AG20443 (cell line): ENCODE measurements around the gene MSI2.
"Not testable (repeated sequence)": the region's sequence is repeated elsewhere in the genome, so short reads cannot be mapped to it uniquely, and the experiment has no call there.

Experiments
- DNase-seq: peaks from one replicate; pipeline ENCODE4 v3.0.0; 2012; ENCODE audit warnings: low spot score, mixed read lengths

MSI2 gene

GRCh38 chr17:57255776-57256681 is at the start of gene MSI2:
TSS of gene MSI2 (plus strand) at chr17:57256523. CDS start at chr17:57256743, 220 bp downstream.
- DNase-seq = peak; percentile 88

GRCh38 chr17:57206928-57207327 is 49.4 kb upstream of the MSI2 start:
- DNase-seq = no peak

- no peak for DNase-seq
Observed at GRCh38 chr17:57207396-57207795, 48.9 kb upstream of the MSI2 start.

GRCh38 chr17:57210224-57210553 is 46.1 kb upstream of the MSI2 start:
- no peak for DNase-seq

GRCh38 chr17:57210972-57211411 is 45.3 kb upstream of the MSI2 start:
- DNase-seq = no peak

- no peak for DNase-seq
Observed at GRCh38 chr17:57211543-57211942, 44.8 kb upstream of the MSI2 start.

- DNase-seq = no peak
Observed at GRCh38 chr17:57213180-57213825, 43.0 kb upstream of the MSI2 start.

- DNase-seq = no peak
Observed at GRCh38 chr17:57215317-57215716, 41.0 kb upstream of the MSI2 start.

DNA sequence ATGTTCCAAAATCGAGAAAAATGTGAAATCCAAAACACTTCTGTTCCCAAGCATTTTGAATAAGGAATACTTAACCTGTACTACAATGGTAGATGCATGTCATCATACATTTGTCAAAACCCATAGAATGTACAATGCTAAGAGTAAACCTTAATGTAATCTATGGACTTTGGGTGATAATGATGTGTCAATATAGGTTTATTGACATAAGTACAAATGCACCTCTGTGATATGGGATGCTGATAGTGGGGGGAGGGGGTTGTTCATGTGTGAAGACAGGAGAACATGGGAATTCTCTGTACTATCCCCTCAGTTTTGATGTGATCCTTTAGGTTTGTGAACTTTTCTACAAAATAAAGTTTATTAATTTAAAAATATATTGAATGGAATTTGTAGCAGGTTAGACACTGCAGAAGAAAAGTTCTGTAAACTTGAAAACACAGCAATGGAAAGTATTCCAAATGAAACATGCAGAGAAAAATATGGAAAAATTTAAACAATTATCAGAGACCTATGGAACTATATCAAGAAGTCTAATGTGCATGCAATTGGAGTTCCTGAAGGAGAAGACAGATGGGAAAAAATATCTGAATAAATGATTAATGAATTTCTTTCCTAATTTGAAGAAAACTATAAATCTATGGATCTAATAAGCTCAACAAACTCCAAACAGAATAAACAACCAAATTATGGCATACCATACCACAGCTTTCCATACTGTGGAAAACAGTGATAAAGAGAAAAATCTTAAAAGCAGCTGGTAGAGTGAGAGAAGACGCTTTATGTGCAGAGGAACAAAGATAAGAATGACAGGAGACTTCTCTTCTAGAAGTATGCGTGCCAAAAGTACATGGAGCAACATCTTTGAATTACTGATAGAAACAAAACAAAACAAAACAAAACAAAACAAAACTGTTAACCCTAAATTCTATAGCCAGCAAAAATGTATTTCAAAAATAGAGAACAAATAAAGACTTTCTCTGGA is 34.7 kb upstream of the MSI2 start:
- DNase-seq = no peak

GRCh38 chr17:57222422-57222821 is 33.9 kb upstream of the MSI2 start:
- DNase-seq = not testable (repeated sequence)

- no peak for DNase-seq
Observed at GRCh38 chr17:57225127-57225526, 31.2 kb upstream of the MSI2 start.

GRCh38 chr17:57226793-57227192 is 29.5 kb upstream of the MSI2 start:
- no peak for DNase-seq

GRCh38 chr17:57228911-57229310 is 27.4 kb upstream of the MSI2 start:
- no peak for DNase-seq

DNA sequence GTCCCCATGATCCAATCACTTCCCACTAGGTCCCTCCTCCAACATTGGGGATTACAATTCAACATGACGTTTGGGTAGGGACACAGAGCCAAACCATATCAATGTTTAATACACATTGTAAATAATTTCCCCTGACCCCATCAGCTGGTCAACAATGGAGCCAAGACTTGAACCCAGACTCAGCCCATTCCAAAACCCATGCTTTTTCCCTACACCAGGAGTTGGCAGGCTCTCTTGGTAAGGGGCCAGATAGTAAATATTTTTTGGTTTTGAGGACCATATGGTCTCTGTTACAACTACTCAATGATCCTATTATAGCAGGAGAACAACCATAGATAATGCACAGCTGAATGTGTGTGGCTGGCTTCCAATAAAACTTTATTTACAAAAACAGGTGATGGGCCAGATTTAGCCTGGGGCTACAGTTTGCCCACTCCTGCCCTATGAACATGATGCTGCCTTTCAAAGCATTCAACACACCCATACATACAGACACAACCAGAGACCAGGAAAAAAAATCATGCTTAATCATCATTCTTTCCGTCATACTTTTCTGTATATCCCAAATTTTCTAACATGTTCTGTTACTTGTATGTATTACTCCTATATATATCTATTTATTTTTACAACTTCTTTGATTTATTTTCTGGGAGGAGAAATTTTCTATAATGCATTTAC is 22.1 kb upstream of the MSI2 start:
- DNase-seq = no peak

DNA sequence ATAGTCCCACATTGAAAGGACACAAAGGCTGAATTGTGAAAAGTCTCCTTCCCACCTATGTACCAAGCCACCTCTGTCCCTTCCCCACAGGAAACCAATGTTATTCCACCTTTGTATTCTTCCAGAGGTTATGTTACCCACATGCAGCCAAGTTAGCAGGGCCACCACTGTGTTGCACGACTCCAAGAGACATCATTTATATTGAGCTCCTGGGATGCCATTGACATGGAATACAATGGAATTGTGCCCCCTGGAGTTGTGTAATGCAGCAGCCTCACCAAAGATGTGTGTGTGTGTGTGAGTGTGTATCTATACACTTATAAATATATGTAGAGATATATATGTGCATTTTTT is 21.6 kb upstream of the MSI2 start:
- no peak for DNase-seq

GRCh38 chr17:57235124-57235523 is 21.2 kb upstream of the MSI2 start:
- DNase-seq = no peak

DNA sequence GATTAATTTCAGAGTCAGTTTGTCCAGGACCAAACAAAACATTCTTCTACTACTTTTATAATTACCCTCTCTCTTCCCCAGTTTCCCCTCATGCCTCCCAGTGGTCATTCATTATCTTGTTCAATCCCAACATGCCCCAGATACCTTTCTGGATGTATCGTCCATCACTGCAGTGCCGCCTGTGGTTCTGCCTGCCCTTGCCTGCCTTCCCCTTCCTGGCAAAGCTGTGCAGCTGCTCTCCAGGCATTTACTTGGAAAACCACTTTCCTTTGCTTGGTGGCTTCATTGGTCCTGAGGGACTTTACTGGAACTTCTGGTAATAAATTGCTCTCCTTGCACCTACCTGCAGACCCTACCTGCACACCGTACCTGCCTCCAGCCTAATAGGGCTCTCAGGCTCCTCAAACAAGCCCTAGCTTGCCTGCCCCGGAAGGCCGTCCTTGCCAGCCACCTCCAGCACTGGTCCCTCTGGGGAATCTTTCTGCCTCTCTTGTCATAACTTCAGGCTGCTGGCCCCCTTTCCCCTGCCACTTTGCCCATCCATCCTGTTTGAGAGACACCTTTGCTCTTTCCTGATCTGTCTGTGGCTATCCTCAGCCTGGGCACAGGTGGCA is 19.5 kb upstream of the MSI2 start:
- DNase-seq = no peak

DNA sequence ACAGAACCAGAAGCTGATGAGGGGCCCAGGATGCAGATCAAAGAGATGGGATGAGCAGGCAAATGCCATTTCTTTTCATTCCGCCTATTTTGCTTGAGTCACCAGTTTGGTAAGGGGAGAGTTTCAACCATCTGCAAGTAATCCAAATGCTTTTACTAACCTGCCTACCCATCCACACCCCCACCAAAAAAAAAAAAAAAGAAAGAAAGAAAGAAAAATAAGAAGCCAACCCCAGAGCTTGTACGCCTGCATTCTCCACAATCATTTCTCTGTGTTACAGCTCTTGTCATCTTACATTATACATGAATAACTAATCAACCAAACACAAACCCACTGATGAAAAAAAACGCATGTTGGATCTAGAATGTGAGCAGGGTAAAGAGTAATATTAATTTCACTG is 15.7 kb upstream of the MSI2 start:
- no peak for DNase-seq

GRCh38 chr17:57242148-57242547 is 14.2 kb upstream of the MSI2 start:
- no peak for DNase-seq

- DNase-seq = peak; percentile 87
Observed at GRCh38 chr17:57243171-57243622, 13.1 kb upstream of the MSI2 start.

DNA sequence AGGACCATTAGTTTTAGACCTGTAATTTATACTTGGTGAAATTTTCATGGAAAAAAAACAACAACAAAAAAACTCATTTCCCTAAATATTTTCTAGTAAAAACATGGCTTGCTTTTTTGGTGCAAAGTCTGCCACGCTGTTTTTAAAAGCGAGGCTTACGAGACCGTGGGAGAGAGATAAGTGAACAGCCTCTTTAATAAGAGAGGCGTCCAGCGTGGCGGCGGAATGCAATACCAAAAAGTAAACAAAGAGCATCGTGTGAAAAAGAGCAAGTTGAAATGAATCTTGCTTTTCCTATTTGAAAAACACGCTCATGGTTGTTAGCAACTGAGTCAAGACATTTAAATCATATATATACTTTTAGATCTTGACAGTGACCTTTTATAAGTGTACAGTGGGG is 10.5 kb upstream of the MSI2 start:
- no peak for DNase-seq
